HCT116 (cell line): ENCODE results near the gene EPN1. TPM values are rescaled to one million over a fixed set of nuclear protein-coding genes. Genes with fewer than 3 reads are reported as not detected.
A peak's percentile ranks its signal among the peaks of the same experiment; 100 is the strongest.

Source experiments
- ATAC-seq: fragments of 200-7000 bp; cut with Tn5 transposase; 2 replicates; pipeline ENCODE4 v1.9.1; 2020; ENCODE audit warnings: mild to moderate bottlenecking, moderate library complexity
- BruUV-seq: library from RNA; stranded (reverse); fragments of 400-500 nt; replicated peaks from 2 replicates; lab custom pipeline; 2021; lab: Mats Ljungman, UMichigan
- CTCF ChIA-PET: fragments of 300-600 bp; sonication (Branson Sonifier 250); formaldehyde crosslinking; loops from one replicate; lab custom pipeline; 2021; ENCODE audit warnings: antibody characterized with exemption; lab: Charles Lee
- POLR2A ChIA-PET: fragments of 300-600, 350-600 bp; sonication (Branson Sonifier 250); formaldehyde crosslinking; loops from one replicate; lab custom pipeline; 2021; ENCODE audit warnings: antibody characterized with exemption; lab: Charles Lee
- RAD21 ChIA-PET, 2 experiments: fragments of 300-600 bp; sonication (Branson Sonifier 250); formaldehyde crosslinking; loops; one replicate each; lab custom pipeline; 2023; ENCODE audit warnings: low total read pairs in 2 of 2; ENCODE audit not compliant: uncharacterized antibody in 2 of 2, unreplicated experiment in 2 of 2, low non-redundant PET in 1 of 2; lab: Charles Lee
- DNase-seq: peaks from one replicate; pipeline ENCODE4 v3.0.0-alpha.2; 2010; ENCODE audit warnings: low read depth, low spot score
- H2AFZ ChIP-seq: fragments of 200-600 bp; shearing (Covaris generic), sonication (generic); 2 replicates; pipeline ENCODE4 v1.6.1; 2017; ENCODE audit warnings: low read depth, mixed run types, mixed read lengths, antibody characterized with exemption, low read length; ENCODE audit not compliant: poor library complexity, severe bottlenecking
- H3K27ac ChIP-seq: 2 replicates; pipeline ENCODE4 v1.5.1; 2012; ENCODE audit warnings: low read depth, low read length
- H3K27me3 ChIP-seq: fragments of 200-600 bp; sonication (generic); 2 replicates; pipeline ENCODE4 v1.6.1; 2016; ENCODE audit warnings: mixed run types, low read length, mixed read lengths; ENCODE audit not compliant: insufficient read depth
- H3K36me3 ChIP-seq, 2 experiments: fragments of 200-500 bp in 1 of 2; fragments of 200-600 bp in 1 of 2; sonication (Bioruptor generic) in 1 of 2; sonication (generic) in 1 of 2; 2 replicates each; pipeline versions ENCODE4 v1.5.1 to v1.6.1; 2014 to 2016; ENCODE audit warnings: low read length in 2 of 2, inconsistent platforms in 1 of 2, mixed read lengths in 1 of 2, mixed run types in 1 of 2; ENCODE audit not compliant: insufficient read depth in 2 of 2, control insufficient read depth in 1 of 2
- H3K4me1 ChIP-seq, 2 experiments: fragments of 200-600 bp in 1 of 2; sonication (generic) in 1 of 2; 2 replicates each; pipeline versions ENCODE4 v1.5.1 to v1.6.1; 2012 to 2017; ENCODE audit warnings: low read length in 2 of 2, inconsistent platforms in 1 of 2, mild to moderate bottlenecking in 1 of 2, mixed read lengths in 1 of 2, mixed run types in 1 of 2, moderate library complexity in 1 of 2; ENCODE audit not compliant: insufficient read depth in 2 of 2, control insufficient read depth in 1 of 2
- H3K4me2 ChIP-seq: fragments of 200-600 bp; sonication (generic); 2 replicates; pipeline ENCODE4 v1.6.1; 2017; ENCODE audit warnings: mixed run types, low read length, mixed read lengths
- H3K4me3 ChIP-seq, 2 experiments: fragments of 200-600 bp in 1 of 2; sonication (generic) in 1 of 2; replicated peaks in 1 of 2; 2 replicates each; pipeline ENCODE4 v1.5.1; 2011 to 2016; ENCODE audit warnings: low read length in 2 of 2, control low read depth in 1 of 2, low read depth in 1 of 2, mild to moderate bottlenecking in 1 of 2, mixed read lengths in 1 of 2, mixed run types in 1 of 2
- H3K79me2 ChIP-seq: fragments of 200-600 bp; sonication (generic); 2 replicates; pipeline ENCODE4 v1.6.1; 2017; ENCODE audit warnings: mild to moderate bottlenecking, mixed run types, low read length, moderate library complexity, mixed read lengths; ENCODE audit not compliant: insufficient read depth
- H3K9ac ChIP-seq: fragments of 200-600 bp; sonication (generic); 2 replicates; pipeline ENCODE4 v1.6.1; 2016; ENCODE audit warnings: low read length, mixed read lengths
- H3K9me2 ChIP-seq: fragments of 200-600 bp; sonication (generic), shearing (Covaris generic); 2 replicates; pipeline ENCODE4 v1.6.1; 2017; ENCODE audit warnings: mixed run types, mild to moderate bottlenecking, moderate library complexity; ENCODE audit not compliant: insufficient read depth
- H3K9me3 ChIP-seq, 2 experiments: fragments of 200-500 bp in 1 of 2; fragments of 200-600 bp in 1 of 2; sonication (Bioruptor generic) in 1 of 2; sonication (generic) in 1 of 2; 2 replicates each; pipeline ENCODE4 v1.6.1; 2014 to 2017; ENCODE audit warnings: low read length in 2 of 2, mixed read lengths in 2 of 2, inconsistent platforms in 1 of 2, low read depth in 1 of 2, mild to moderate bottlenecking in 1 of 2, mixed run types in 1 of 2, moderate library complexity in 1 of 2; ENCODE audit not compliant: control insufficient read depth in 1 of 2, insufficient read depth in 1 of 2
- H4K20me1 ChIP-seq: fragments of 200-600 bp; sonication (generic), shearing (Covaris generic); 2 replicates; pipeline ENCODE4 v1.6.1; 2017; ENCODE audit warnings: mixed run types, mild to moderate bottlenecking, moderate library complexity; ENCODE audit not compliant: insufficient read depth
- CEBPB ChIP-seq: IDR thresholded peaks from 2 replicates; pipeline ENCODE4 v1.6.1; 2012; ENCODE audit warnings: low read depth
- EGR1 ChIP-seq: IDR thresholded peaks from 2 replicates; pipeline ENCODE4 v1.6.1; 2012; ENCODE audit warnings: low read depth
- ELF1 ChIP-seq: IDR thresholded peaks from 2 replicates; pipeline ENCODE4 v1.6.1; 2012; ENCODE audit warnings: low read depth, borderline replicate concordance
- EZH2 ChIP-seq: fragments of 200-600 bp; sonication (generic); IDR thresholded peaks from 2 replicates; pipeline ENCODE4 v1.6.1; 2017; ENCODE audit warnings: antibody characterized with exemption, mixed run types
- EZH2phosphoT487 ChIP-seq: fragments of 200-600 bp; IDR thresholded peaks from 2 replicates; pipeline ENCODE4 v1.6.1; 2018; ENCODE audit warnings: antibody characterized with exemption, borderline replicate concordance
- FOSL1 ChIP-seq: IDR thresholded peaks from 2 replicates; pipeline ENCODE4 v1.6.1; 2012; ENCODE audit warnings: low read depth
- MAX ChIP-seq: IDR thresholded peaks from 2 replicates; pipeline ENCODE4 v1.6.1; 2012
- POLR2A ChIP-seq: IDR thresholded peaks from 2 replicates; pipeline ENCODE4 v1.7.0; 2011; ENCODE audit warnings: borderline replicate concordance; ENCODE audit not compliant: insufficient read depth, insufficient read length; ENCODE audit errors: extremely low read depth
- POLR2AphosphoS5 ChIP-seq: IDR thresholded peaks from 2 replicates; pipeline ENCODE4 v1.6.1; 2011; ENCODE audit warnings: mild to moderate bottlenecking, low read depth, low read length, moderate library complexity
- RAD21 ChIP-seq: IDR thresholded peaks from 2 replicates; pipeline ENCODE4 v1.6.1; 2012; ENCODE audit warnings: low read depth, mild to moderate bottlenecking
- REST ChIP-seq: IDR thresholded peaks from 2 replicates; pipeline ENCODE4 v1.6.1; 2012; ENCODE audit warnings: low read depth
- SP1 ChIP-seq: IDR thresholded peaks from 2 replicates; pipeline ENCODE4 v1.6.1; 2012; ENCODE audit warnings: low read depth
- SRF ChIP-seq: IDR thresholded peaks from 2 replicates; pipeline ENCODE4 v1.6.1; 2012; ENCODE audit warnings: low read depth
- TCF7L2 ChIP-seq: IDR thresholded peaks from 2 replicates; pipeline ENCODE4 v1.7.0; 2011; ENCODE audit warnings: borderline replicate concordance, inconsistent platforms; ENCODE audit not compliant: insufficient read depth, insufficient read length; ENCODE audit errors: extremely low read depth
- YY1 ChIP-seq: IDR thresholded peaks from 2 replicates; pipeline ENCODE4 v1.6.1; 2011; ENCODE audit warnings: low read length, low read depth, moderate library complexity, mild to moderate bottlenecking; ENCODE audit not compliant: insufficient replicate concordance; ENCODE audit errors: extremely low read depth
- ZBTB33 ChIP-seq: IDR thresholded peaks from 2 replicates; pipeline ENCODE4 v1.6.1; 2011; ENCODE audit warnings: mild to moderate bottlenecking, low read length, moderate library complexity; ENCODE audit not compliant: insufficient replicate concordance; ENCODE audit errors: extremely low read depth
- ZFX ChIP-seq: fragments of 450-650 bp; IDR thresholded peaks from 2 replicates; pipeline ENCODE4 v1.6.1; 2017
- ZNF274 ChIP-seq: fragments of 200-500 bp; sonication (Bioruptor generic); IDR thresholded peaks from 2 replicates; pipeline ENCODE4 v1.6.1; 2014; ENCODE audit warnings: mild to moderate bottlenecking, low read depth, low read length, inconsistent platforms
- intact Hi-C: fragments of 100-400 bp; cut with micrococcal nuclease; formaldehyde crosslinking; loops from 2 replicates; pipeline ENCODE4 v1.10.0; 2022
- total RNA-seq: library from RNA; stranded (reverse); gene quantifications from one replicate; pipeline ENCODE4 v1.2.1, GENCODE V29; 2021; ENCODE audit not compliant: unreplicated experiment

EPN1 gene
- total RNA-seq, 1 experiment from 2014 or later, result 122 TPM

- ATAC-seq (no peak), DNase-seq (no peak)
- H3K9me2 ChIP-seq, result no peaks in the 10 kb centered on the region
- peaks cover 16 to 24% of the 10 kb centered on the region in 2 experiments; a peak in 3 of 4 replicates for H3K4me1 ChIP-seq
- H2AFZ ChIP-seq, result no peak overlapping the region
- H3K4me2 ChIP-seq, result peak overlapping the region; percentile 79
- H3K4me3 ChIP-seq, result peak overlapping the region; percentile 67 to 87
- H3K9me3 ChIP-seq, result no peaks in the 10 kb centered on the region
- intact Hi-C loops, result loop anchor here (1.0 kb wide), 1 partner anchor 20 kb away; no protein-coding TSS in a partner anchor
- H3K9ac ChIP-seq, result peak overlapping the region; percentile 99
- CTCF ChIA-PET, result interaction anchor here (0.6 to 1.0 kb wide), 8 partner anchors 7 to 410 kb away, joined by 3 to 5 read pairs (median 4); partner anchors contain the start of genes FIZ1, ZNF581 and ZNF784
- POLR2A ChIA-PET, result interaction anchor here (0.7 to 2.4 kb wide), 3 partner anchors 10 to 103 kb away, joined by 3 to 9 read pairs (median 5); partner anchors contain the start of gene ZNF581
- no TSS peak for BruUV-seq
- peaks cover 0 to 3% of the 10 kb centered on the region in 2 experiments; a peak in 1 of 4 replicates for H3K36me3 ChIP-seq
- H4K20me1 ChIP-seq, result no peaks in the 10 kb centered on the region; the same call in 1 of the 2 replicates
- no peaks in the 10 kb centered on the region for H3K27me3 ChIP-seq
- RAD21 ChIA-PET, result interaction anchor here in 1 of 2 experiments (0.6 to 0.7 kb wide), 2 partner anchors 168 to 187 kb away, joined by 3 to 4 read pairs; no protein-coding TSS in a partner anchor
- no peak overlapping the region for H3K27ac ChIP-seq
- peaks cover 23% of the 10 kb centered on the region for H3K79me2 ChIP-seq
- TF ChIP-seq SRF (no peak), EGR1 (no peak), YY1 (no peak), POLR2AphosphoS5 (no peak), ZFX (no peak), RAD21 (no peak), SP1 (no peak), CEBPB (no peak), ELF1 (no peak), EZH2phosphoT487 (no peak), MAX (no peak), ZBTB33 (no peak), TCF7L2 (no peak), FOSL1 (no peak), POLR2A (no peak), EZH2 (no peak), REST (no peak), ZNF274 (no peak)
These were observed 22.5 kb upstream of the EPN1 start for GRCh38 chr19:55652311-55653128.
